IMR-90 (cell line): ENCODE results near the gene NUAK1. TPM values are rescaled to one million over a fixed set of nuclear protein-coding genes. Genes with fewer than 3 reads are reported as not detected.

Experiments used
- ATAC-seq: fragments of 200-7000 bp; cut with Tn5 transposase; 2 replicates; pipeline ENCODE4 v1.9.1; 2020; ENCODE audit warnings: low read depth, mild to moderate bottlenecking, moderate library complexity
- BruUV-seq: library from RNA; stranded (reverse); fragments of 400-500 nt; replicated peaks from 2 replicates; lab custom pipeline; 2021; lab: Mats Ljungman, UMichigan
- CTCF ChIA-PET: fragments of 300-600 bp; formaldehyde crosslinking; extraction: SDS; loops from one replicate; lab custom pipeline; 2021; ENCODE audit warnings: antibody characterized with exemption; lab: Yijun Ruan, JAX
- POLR2A ChIA-PET: fragments of 300-600 bp; sonication (Branson Sonifier 250); formaldehyde crosslinking; loops from one replicate; lab custom pipeline; 2022; ENCODE audit warnings: antibody characterized with exemption; ENCODE audit not compliant: unreplicated experiment; lab: Charles Lee
- DNase-seq: peaks from one replicate; pipeline ENCODE4 v3.0.0; 2013
- H2AFZ ChIP-seq: replicated peaks from 2 replicates; pipeline ENCODE3; 2013; ENCODE audit warnings: low read length, mild to moderate bottlenecking; ENCODE audit not compliant: poor library complexity
- H2AK5ac ChIP-seq: 2 replicates; pipeline ENCODE4 v1.6.1; 2013; ENCODE audit warnings: low read depth, low read length, inconsistent platforms
- H2AK9ac ChIP-seq: replicated peaks from 2 replicates; pipeline ENCODE3; 2013; ENCODE audit warnings: mild to moderate bottlenecking, low read depth, low read length, moderate library complexity; ENCODE audit not compliant: poor library complexity
- H2BK120ac ChIP-seq: 2 replicates; pipeline ENCODE4 v1.6.1; 2013; ENCODE audit warnings: low read depth, low read length, inconsistent platforms
- H2BK15ac ChIP-seq: 3 replicates; pipeline ENCODE4 v1.6.1; 2013; ENCODE audit warnings: low read depth, low read length, inconsistent platforms
- H2BK20ac ChIP-seq: 2 replicates; pipeline ENCODE4 v1.6.1; 2013; ENCODE audit warnings: low read depth, mild to moderate bottlenecking, inconsistent platforms, low read length, moderate library complexity
- H2BK5ac ChIP-seq: 2 replicates; pipeline ENCODE4 v1.6.1; 2013; ENCODE audit warnings: mild to moderate bottlenecking, low read depth, low read length, inconsistent platforms; ENCODE audit not compliant: poor library complexity, severe bottlenecking
- H3K14ac ChIP-seq: replicated peaks from 2 replicates; pipeline ENCODE4 v1.6.1; 2013; ENCODE audit warnings: low read depth, low read length, inconsistent platforms
- H3K18ac ChIP-seq: 2 replicates; pipeline ENCODE4 v1.6.1; 2013; ENCODE audit warnings: low read depth, low read length, control low read depth
- H3K23ac ChIP-seq: 2 replicates; pipeline ENCODE4 v1.6.1; 2013; ENCODE audit warnings: low read depth, low read length, inconsistent platforms
- H3K27ac ChIP-seq: 2 replicates; pipeline ENCODE4 v1.5.1; 2013; ENCODE audit warnings: mild to moderate bottlenecking, control low read depth, low read length; ENCODE audit not compliant: insufficient read depth
- H3K27me3 ChIP-seq: 2 replicates; pipeline ENCODE4 v1.6.1; 2013; ENCODE audit warnings: low read length; ENCODE audit not compliant: control insufficient read depth, insufficient read depth
- H3K36me3 ChIP-seq: 2 replicates; pipeline ENCODE4 v1.6.1; 2013; ENCODE audit warnings: low read length, mixed read lengths; ENCODE audit not compliant: control insufficient read depth, insufficient read depth
- H3K4ac ChIP-seq: 2 replicates; pipeline ENCODE4 v1.6.1; 2013; ENCODE audit warnings: low read depth, low read length, inconsistent platforms
- H3K4me1 ChIP-seq: 2 replicates; pipeline ENCODE4 v1.6.1; 2013; ENCODE audit warnings: low read length, mixed read lengths; ENCODE audit not compliant: control insufficient read depth, insufficient read depth
- H3K4me2 ChIP-seq: 2 replicates; pipeline ENCODE4 v1.6.1; 2013; ENCODE audit warnings: low read depth, mild to moderate bottlenecking, control low read depth, low read length, moderate library complexity
- H3K4me3 ChIP-seq: 2 replicates; pipeline ENCODE4 v1.5.1; 2013; ENCODE audit warnings: low read depth, mild to moderate bottlenecking, control low read depth, low read length, moderate library complexity; ENCODE audit not compliant: insufficient read depth
- H3K56ac ChIP-seq: 2 replicates; pipeline ENCODE4 v1.6.1; 2013; ENCODE audit warnings: low read length, inconsistent platforms; ENCODE audit not compliant: insufficient read depth; ENCODE audit errors: extremely low read depth
- H3K79me1 ChIP-seq, 2 experiments: 2 replicates each; pipeline ENCODE4 v1.6.1; 2013; ENCODE audit warnings: low read length in 2 of 2, inconsistent platforms in 1 of 2, low read depth in 1 of 2
- H3K9ac ChIP-seq: 2 replicates; pipeline ENCODE4 v1.6.1; 2013; ENCODE audit warnings: low read depth, low read length, control low read depth
- H3K9me1 ChIP-seq: 2 replicates; pipeline ENCODE4 v1.6.1; 2013; ENCODE audit warnings: low read length, inconsistent platforms; ENCODE audit not compliant: insufficient read depth
- H3K9me3 ChIP-seq: 2 replicates; pipeline ENCODE4 v1.6.1; 2013; ENCODE audit warnings: low read length; ENCODE audit not compliant: control insufficient read depth, insufficient read depth
- H4K20me1 ChIP-seq: 2 replicates; pipeline ENCODE4 v1.6.1; 2013; ENCODE audit warnings: low read length, inconsistent platforms; ENCODE audit not compliant: insufficient read depth
- H4K5ac ChIP-seq: 2 replicates; pipeline ENCODE4 v1.6.1; 2013; ENCODE audit warnings: mild to moderate bottlenecking, low read depth, low read length, control low read depth
- H4K8ac ChIP-seq, 2 experiments: 2 replicates each; pipeline ENCODE4 v1.6.1; 2013; ENCODE audit warnings: low read depth in 2 of 2, low read length in 2 of 2, control low read depth in 1 of 2, inconsistent platforms in 1 of 2
- H4K91ac ChIP-seq: 2 replicates; pipeline ENCODE4 v1.6.1; 2013; ENCODE audit warnings: low read depth, low read length, inconsistent platforms; ENCODE audit not compliant: insufficient read depth
- CEBPB ChIP-seq: IDR thresholded peaks from 2 replicates; pipeline ENCODE4 v1.6.1; 2012; ENCODE audit warnings: low read depth, low read length, improper control_type of control experiment
- CHD1 ChIP-seq: IDR thresholded peaks from 2 replicates; pipeline ENCODE4 v1.6.1; 2012; ENCODE audit warnings: low read depth, low read length, improper control_type of control experiment
- CTCF ChIP-seq: conservative IDR thresholded peaks from 2 replicates; pipeline ENCODE4 v1.5.1; 2012; ENCODE audit warnings: mild to moderate bottlenecking, low read depth, low read length, improper control_type of control experiment
- ELK1 ChIP-seq: fragments of 150-350 bp; IDR thresholded peaks from 2 replicates; pipeline ENCODE4 v1.6.1; 2016; ENCODE audit warnings: low read depth, mild to moderate bottlenecking, low read length, moderate library complexity, borderline replicate concordance
- FOS ChIP-seq: fragments of 150-350 bp; IDR thresholded peaks from 2 replicates; pipeline ENCODE4 v1.6.1; 2016; ENCODE audit warnings: low read depth, low read length
- MAFK ChIP-seq: IDR thresholded peaks from 2 replicates; pipeline ENCODE4 v1.6.1; 2012; ENCODE audit warnings: low read depth, low read length, improper control_type of control experiment
- NFE2L2 ChIP-seq: fragments of 150-350 bp; IDR thresholded peaks from 2 replicates; pipeline ENCODE4 v1.6.1; 2016; ENCODE audit warnings: low read depth, mild to moderate bottlenecking, low read length
- POLR2A ChIP-seq: IDR thresholded peaks from 2 replicates; pipeline ENCODE4 v1.6.1; 2012; ENCODE audit warnings: mild to moderate bottlenecking, low read depth, low read length
- RCOR1 ChIP-seq: IDR thresholded peaks from 2 replicates; pipeline ENCODE4 v1.6.1; 2012; ENCODE audit warnings: mild to moderate bottlenecking, low read length, improper control_type of control experiment; ENCODE audit not compliant: insufficient replicate concordance
- WGBS, 2 experiments: methylation state at CpG; one replicate each; pipeline versions ENCODE4 v1.1.5 to v1.1.7; 2013; ENCODE audit warnings: missing lambda C conversion rate in 2 of 2; ENCODE audit not compliant: insufficient read length in 1 of 2; ENCODE audit errors: extremely low coverage in 2 of 2; 5-methylcytosine and 5-hydroxymethylcytosine counted together
- dilution Hi-C: fragments of 300-500 bp; cut with HindIII; formaldehyde crosslinking; loops from one replicate; pipeline ENCODE4 v1.14.3; 2018; ENCODE audit warnings: low sequenced_read_pairs; ENCODE audit not compliant: unreplicated experiment
- in situ Hi-C: fragments of 300-500 bp; cut with MboI; formaldehyde crosslinking; loops from 3 replicates; pipeline ENCODE4 v1.14.3; 2019; ENCODE audit warnings: low sequenced_read_pairs, inconsistent platforms, mixed read lengths
- intact Hi-C: fragments of 100-400 bp; cut with micrococcal nuclease; formaldehyde crosslinking; loops from 2 replicates; pipeline ENCODE4 v1.10.0; 2022
- polyA plus RNA-seq, 3 experiments: library from polyadenylated mRNA; depleted of rRNA; stranded (reverse); fragments of >200 nt; gene quantifications; 2 replicates each; pipeline ENCODE4 v1.2.3, GENCODE V29; 2012; ENCODE audit warnings: low replicate concordance in 1 of 3
- total RNA-seq: library from RNA; depleted of rRNA; stranded (reverse); fragments of >200 nt; gene quantifications from 2 replicates; pipeline ENCODE4 v1.2.3, GENCODE V29; 2012

Gene NUAK1
- total and polyA plus RNA-seq, 2 of the 4 experiments (the other 2 are of a cell fraction): 4.8 to 8.8 TPM

- peak overlapping the region; percentile 87 for H2BK20ac ChIP-seq
- no peak for ATAC-seq
- WGBS, 2 experiments: no CpG with 5 or more reads among the region's 1 CpG
- peak overlapping the region; percentile 77 for H4K91ac ChIP-seq
- H3K4me3 ChIP-seq: no peak overlapping the region
- peak overlapping the region; percentile 33; the same call in 1 of the 2 replicates for H3K18ac ChIP-seq
- peak overlapping the region; percentile 24; the same call in 1 of the 2 replicates for H2AK5ac ChIP-seq
- peak overlapping the region; percentile 75; the same call in 2 of the 3 replicates for H2BK15ac ChIP-seq
- H3K56ac ChIP-seq: no peak overlapping the region
- H3K4me1 ChIP-seq: peaks cover 49% of the 10 kb centered on the region
- H3K4me2 ChIP-seq: no peak overlapping the region
- no peak overlapping the region for H3K27ac ChIP-seq
- in situ Hi-C loops: no loop called here
- dilution Hi-C loops: no loop called here
- H3K4ac ChIP-seq: peak overlapping the region; percentile 67
- no peaks in the 10 kb centered on the region for H3K27me3 ChIP-seq
- no peak overlapping the region for H2AK9ac ChIP-seq
- CTCF ChIA-PET: no interaction called here
- peak overlapping the region in 1 of 2 experiments; percentile 37; a peak in 3 of 4 replicates for H4K8ac ChIP-seq
- H3K23ac ChIP-seq: peak overlapping the region; percentile 21
- H4K20me1 ChIP-seq: peaks cover 7% of the 10 kb centered on the region; the same call in 1 of the 2 replicates
- peak overlapping the region; percentile 27 for H2BK5ac ChIP-seq
- H3K9me3 ChIP-seq: no peaks in the 10 kb centered on the region
- H3K9ac ChIP-seq: no peak overlapping the region
- peak overlapping the region; percentile 95 for H2BK120ac ChIP-seq
- no peak overlapping the region for H2AFZ ChIP-seq
- H3K9me1 ChIP-seq: peaks cover 39% of the 10 kb centered on the region
- no TSS peak for BruUV-seq
- H3K79me1 ChIP-seq: peaks cover 14 to 58% of the 10 kb centered on the region in 2 experiments
- no peak for DNase-seq
- intact Hi-C loops: no loop called here
- H3K36me3 ChIP-seq: peaks cover 5% of the 10 kb centered on the region; the same call in 1 of the 2 replicates
- H4K5ac ChIP-seq: no peak overlapping the region
- TF ChIP-seq MAFK: no peak
- TF ChIP-seq POLR2A: no peak
- TF ChIP-seq NFE2L2: no peak
- no peak for TF ChIP-seq ELK1
- no peak for TF ChIP-seq CHD1
- no peak for TF ChIP-seq CEBPB
- TF ChIP-seq RCOR1: no peak
- TF ChIP-seq FOS: no peak
- no peak for TF ChIP-seq CTCF
- POLR2A ChIA-PET: no interaction called here
- H3K14ac ChIP-seq: peak overlapping the region; percentile 57
Observed at GRCh38 chr12:106079148-106079738, 59.5 kb downstream of the NUAK1 start.
